ENCODE measurements around the gene RAVER1.

DNA sequence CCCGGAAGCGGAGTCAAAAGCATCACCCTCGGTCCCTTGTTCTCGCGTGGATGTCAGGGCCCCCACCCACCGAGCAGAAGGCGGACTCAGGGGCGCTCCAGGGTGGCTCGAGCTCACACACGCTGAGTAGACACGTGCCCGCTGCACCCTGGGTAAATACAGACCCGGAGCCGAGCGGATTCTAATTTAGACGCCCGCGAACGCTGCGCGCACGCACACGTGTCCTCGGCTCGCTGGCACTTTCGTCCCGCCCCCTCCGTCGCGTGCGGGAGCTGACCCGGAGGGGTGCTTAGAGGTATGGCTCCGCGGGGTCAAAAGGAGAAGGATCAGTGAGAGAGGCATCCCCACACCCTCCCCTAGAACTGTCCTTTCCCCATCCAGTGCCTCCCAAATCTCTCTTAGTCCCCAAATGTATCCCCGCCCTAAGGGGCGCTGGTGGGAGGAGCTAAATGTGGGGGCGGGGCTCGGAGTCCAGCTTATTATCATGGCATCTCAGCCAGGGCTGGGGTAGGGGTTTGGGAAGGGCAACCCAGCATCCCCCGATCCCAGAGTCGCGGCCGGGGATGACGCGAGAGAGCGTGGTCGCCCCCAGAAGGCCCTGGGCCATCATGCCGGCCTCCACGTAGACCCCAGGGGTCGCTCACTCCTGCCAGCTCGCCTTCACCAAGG, 44.0 kb downstream of the RAVER1 start:
- TF ChIP-seq, protein P1, sequence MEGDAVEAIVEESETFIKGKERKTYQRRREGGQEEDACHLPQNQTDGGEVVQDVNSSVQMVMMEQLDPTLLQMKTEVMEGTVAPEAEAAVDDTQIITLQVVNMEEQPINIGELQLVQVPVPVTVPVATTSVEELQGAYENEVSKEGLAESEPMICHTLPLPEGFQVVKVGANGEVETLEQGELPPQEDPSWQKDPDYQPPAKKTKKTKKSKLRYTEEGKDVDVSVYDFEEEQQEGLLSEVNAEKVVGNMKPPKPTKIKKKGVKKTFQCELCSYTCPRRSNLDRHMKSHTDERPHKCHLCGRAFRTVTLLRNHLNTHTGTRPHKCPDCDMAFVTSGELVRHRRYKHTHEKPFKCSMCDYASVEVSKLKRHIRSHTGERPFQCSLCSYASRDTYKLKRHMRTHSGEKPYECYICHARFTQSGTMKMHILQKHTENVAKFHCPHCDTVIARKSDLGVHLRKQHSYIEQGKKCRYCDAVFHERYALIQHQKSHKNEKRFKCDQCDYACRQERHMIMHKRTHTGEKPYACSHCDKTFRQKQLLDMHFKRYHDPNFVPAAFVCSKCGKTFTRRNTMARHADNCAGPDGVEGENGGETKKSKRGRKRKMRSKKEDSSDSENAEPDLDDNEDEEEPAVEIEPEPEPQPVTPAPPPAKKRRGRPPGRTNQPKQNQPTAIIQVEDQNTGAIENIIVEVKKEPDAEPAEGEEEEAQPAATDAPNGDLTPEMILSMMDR (IDR thresholded peaks at IDR 0.05 in 8 of 11, conservative IDR thresholded peaks at IDR 0.05 in 3 of 11), result no peak
- no peak for TF ChIP-seq POLR2A (IDR thresholded peaks at IDR 0.05)
